OCI-LY3 (cell line): ENCODE results near the gene ENDOD1.

Experiments used
- H2AFZ ChIP-seq: fragments of 200-600, 300-600 bp; shearing (Covaris generic); 2 replicates; pipeline ENCODE4 v1.6.0; 2014; ENCODE audit warnings: antibody characterized with exemption, low read depth, low read length
- H3K27ac ChIP-seq: fragments of 200-600, 300-600 bp; sonication (generic); 2 replicates; pipeline ENCODE4 v1.5.1; 2014; ENCODE audit warnings: mild to moderate bottlenecking, low read length, moderate library complexity, mixed read lengths
- H3K27me3 ChIP-seq: fragments of 200-600, 300-600 bp; sonication (generic); 2 replicates; pipeline ENCODE4 v1.6.1; 2014; ENCODE audit warnings: low read depth, low read length, mixed read lengths
- H3K36me3 ChIP-seq: fragments of 200-600, 300-600 bp; sonication (generic); replicated peaks from 2 replicates; pipeline ENCODE3; 2014; ENCODE audit warnings: low read depth, low read length, mixed read lengths
- H3K4me1 ChIP-seq: fragments of 300-600, 200-600 bp; sonication (generic); 2 replicates; pipeline ENCODE4 v1.6.1; 2014; ENCODE audit warnings: low read length, mixed read lengths
- H3K4me2 ChIP-seq: fragments of 200-600, 300-600 bp; sonication (generic); 2 replicates; pipeline ENCODE4 v1.6.1; 2014; ENCODE audit warnings: low read length, mixed read lengths
- H3K4me3 ChIP-seq: fragments of 300-600, 200-600 bp; sonication (generic); 2 replicates; pipeline ENCODE4 v1.5.1; 2014; ENCODE audit warnings: antibody characterized with exemption, mild to moderate bottlenecking, low read length, moderate library complexity
- H3K79me2 ChIP-seq: fragments of 300-600, 200-600 bp; shearing (Covaris generic); 2 replicates; pipeline ENCODE4 v1.6.1; 2014; ENCODE audit warnings: mild to moderate bottlenecking, low read length, mixed read lengths
- H3K9ac ChIP-seq: fragments of 300-600, 200-600 bp; shearing (Covaris generic); 2 replicates; pipeline ENCODE4 v1.6.0; 2014; ENCODE audit warnings: mild to moderate bottlenecking, low read length, moderate library complexity
- H3K9me3 ChIP-seq: fragments of 200-600, 300-600 bp; shearing (Covaris generic); 2 replicates; pipeline ENCODE4 v1.6.1; 2014; ENCODE audit warnings: low read length, mixed read lengths; ENCODE audit not compliant: insufficient read depth
- H4K20me1 ChIP-seq: fragments of 200-600, 300-600 bp; sonication (generic); 2 replicates; pipeline ENCODE4 v1.6.1; 2016; ENCODE audit warnings: low read length, mixed read lengths; ENCODE audit not compliant: insufficient read depth
- EZH2phosphoT487 ChIP-seq: fragments of 200-600 bp; shearing (Covaris generic); IDR thresholded peaks from 2 replicates; pipeline ENCODE4 v1.6.1; 2018; ENCODE audit warnings: antibody characterized with exemption, mixed run types, low read depth
- TF ChIP-seq, protein P1 (sequence below): fragments of 200-600, 300-600 bp; sonication (generic); IDR thresholded peaks from 2 replicates; pipeline ENCODE4 v1.5.1; 2014; ENCODE audit warnings: antibody characterized with exemption, low read length, low read depth

ENDOD1 gene

DNA sequence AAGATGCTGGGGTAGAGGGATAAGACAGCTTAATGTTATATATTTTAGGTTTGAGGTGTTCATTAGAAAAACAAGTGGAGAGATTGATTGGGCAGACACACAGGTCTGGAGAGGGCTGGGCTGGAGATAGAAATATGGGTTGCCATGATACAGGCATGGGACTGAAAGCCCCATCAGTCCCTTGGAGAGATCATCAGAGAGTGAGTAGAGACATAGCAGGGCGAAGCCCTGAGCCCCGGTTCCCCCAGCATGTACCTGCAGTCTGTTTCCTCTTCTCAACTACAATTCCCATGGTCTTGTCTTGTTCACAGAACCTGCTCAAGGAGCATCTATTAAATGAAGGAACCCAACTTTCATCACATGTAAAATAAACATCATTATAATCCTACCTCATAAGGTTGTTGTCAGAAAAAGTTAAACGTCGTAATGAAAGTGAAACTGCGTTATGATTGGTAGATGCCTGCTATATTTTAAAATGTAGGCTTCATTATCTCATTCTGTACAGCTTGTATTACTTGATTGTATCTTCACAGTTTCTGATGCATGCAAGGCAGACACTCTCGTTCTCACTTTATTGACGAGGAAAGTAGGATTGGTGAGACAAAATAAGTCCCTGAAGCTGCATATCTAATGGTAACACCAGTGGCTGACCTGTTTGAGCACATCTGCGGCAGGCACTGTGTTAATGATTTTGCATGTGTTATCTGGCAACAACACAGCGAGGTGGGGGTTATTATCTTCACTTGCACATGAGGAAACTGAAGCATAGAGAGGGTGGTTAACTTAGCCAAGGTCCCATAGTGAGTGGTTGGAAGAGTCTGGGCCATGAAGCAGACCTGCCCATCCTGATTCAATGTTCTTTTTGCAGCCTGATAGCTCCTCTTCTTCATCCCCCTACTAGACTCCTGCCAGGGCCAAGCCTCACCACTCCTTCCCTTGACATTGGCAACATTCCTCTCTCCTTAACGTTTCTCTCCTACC, 63.5 kb downstream of the ENDOD1 start:
- Histone ChIP-seq H3K4me3 (peak overlapping the region; percentile 91), H3K27ac (no peak overlapping the region; the same call in 1 of the 2 replicates), H4K20me1 (no peaks in the 10 kb centered on the region), H3K36me3 (no peaks in the 10 kb centered on the region), H3K79me2 (no peaks in the 10 kb centered on the region), H3K27me3 (no peaks in the 10 kb centered on the region), H3K4me1 (peaks cover 20% of the 10 kb centered on the region), H3K4me2 (peak overlapping the region; percentile 97), H2AFZ (peak overlapping the region; percentile 92), H3K9me3 (no peaks in the 10 kb centered on the region), H3K9ac (peak overlapping the region; percentile 59)
- TF ChIP-seq EZH2phosphoT487 = no peak
- TF ChIP-seq, protein P1, sequence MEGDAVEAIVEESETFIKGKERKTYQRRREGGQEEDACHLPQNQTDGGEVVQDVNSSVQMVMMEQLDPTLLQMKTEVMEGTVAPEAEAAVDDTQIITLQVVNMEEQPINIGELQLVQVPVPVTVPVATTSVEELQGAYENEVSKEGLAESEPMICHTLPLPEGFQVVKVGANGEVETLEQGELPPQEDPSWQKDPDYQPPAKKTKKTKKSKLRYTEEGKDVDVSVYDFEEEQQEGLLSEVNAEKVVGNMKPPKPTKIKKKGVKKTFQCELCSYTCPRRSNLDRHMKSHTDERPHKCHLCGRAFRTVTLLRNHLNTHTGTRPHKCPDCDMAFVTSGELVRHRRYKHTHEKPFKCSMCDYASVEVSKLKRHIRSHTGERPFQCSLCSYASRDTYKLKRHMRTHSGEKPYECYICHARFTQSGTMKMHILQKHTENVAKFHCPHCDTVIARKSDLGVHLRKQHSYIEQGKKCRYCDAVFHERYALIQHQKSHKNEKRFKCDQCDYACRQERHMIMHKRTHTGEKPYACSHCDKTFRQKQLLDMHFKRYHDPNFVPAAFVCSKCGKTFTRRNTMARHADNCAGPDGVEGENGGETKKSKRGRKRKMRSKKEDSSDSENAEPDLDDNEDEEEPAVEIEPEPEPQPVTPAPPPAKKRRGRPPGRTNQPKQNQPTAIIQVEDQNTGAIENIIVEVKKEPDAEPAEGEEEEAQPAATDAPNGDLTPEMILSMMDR = no peak

DNA sequence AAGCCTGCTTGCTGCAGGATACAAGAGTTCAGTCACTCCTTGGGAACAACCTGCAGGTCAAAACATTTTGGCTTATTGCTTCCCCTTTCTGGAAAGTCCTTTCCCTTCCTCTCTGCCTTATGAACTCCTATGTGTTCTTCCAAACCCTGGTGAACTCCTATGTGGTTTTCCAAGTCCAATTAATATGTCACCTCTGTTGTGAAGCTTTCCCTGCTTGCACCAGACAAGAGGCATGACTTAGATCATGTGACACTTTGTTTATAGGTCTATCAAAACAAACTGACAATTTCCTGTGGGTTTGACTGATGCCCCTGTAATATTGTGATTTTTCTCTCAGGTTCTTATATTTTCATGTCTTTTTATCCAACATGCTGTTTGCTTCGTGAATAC, 64.2 kb downstream of the ENDOD1 start:
- Histone ChIP-seq H3K27ac (no peak overlapping the region), H4K20me1 (no peaks in the 10 kb centered on the region), H3K9me3 (no peaks in the 10 kb centered on the region), H3K79me2 (no peaks in the 10 kb centered on the region), H3K4me2 (peak overlapping the region; percentile 97), H2AFZ (no peak overlapping the region), H3K4me3 (no peak overlapping the region), H3K36me3 (no peaks in the 10 kb centered on the region), H3K4me1 (peaks cover 20% of the 10 kb centered on the region), H3K9ac (no peak overlapping the region), H3K27me3 (no peaks in the 10 kb centered on the region)
- TF ChIP-seq, protein P1 = no peak
- no peak for TF ChIP-seq EZH2phosphoT487

DNA sequence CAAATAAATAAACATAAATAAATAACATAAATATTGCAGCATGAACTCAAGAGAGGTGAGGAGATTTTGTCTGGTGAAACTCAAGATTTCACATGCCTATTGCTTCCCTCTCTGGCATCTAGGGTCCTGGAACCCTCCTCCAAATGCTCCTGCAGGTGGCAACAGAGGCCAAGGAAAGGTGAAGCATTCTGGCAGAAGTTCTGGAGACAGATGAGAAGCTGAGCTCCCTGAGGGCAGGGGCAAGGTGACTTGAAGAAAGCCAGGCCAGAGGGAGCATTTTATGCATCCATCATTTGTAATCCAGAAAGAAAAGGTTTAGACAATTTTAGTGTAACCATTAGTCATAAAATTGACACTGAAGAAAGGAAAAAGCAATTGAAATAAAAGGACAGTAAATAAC, 64.9 kb downstream of the ENDOD1 start:
- H3K27ac ChIP-seq = no peak overlapping the region
- H3K9ac ChIP-seq = no peak overlapping the region
- peaks cover 20% of the 10 kb centered on the region for H3K4me1 ChIP-seq
- TF ChIP-seq, protein P1 = peak; percentile 72
- no peak for TF ChIP-seq EZH2phosphoT487
- H3K27me3 ChIP-seq = no peaks in the 10 kb centered on the region
- H3K36me3 ChIP-seq = no peaks in the 10 kb centered on the region
- H2AFZ ChIP-seq = no peak overlapping the region
- H3K79me2 ChIP-seq = no peaks in the 10 kb centered on the region
- no peaks in the 10 kb centered on the region for H3K9me3 ChIP-seq
- H3K4me3 ChIP-seq = no peak overlapping the region
- no peak overlapping the region for H3K4me2 ChIP-seq
- no peaks in the 10 kb centered on the region for H4K20me1 ChIP-seq

DNA sequence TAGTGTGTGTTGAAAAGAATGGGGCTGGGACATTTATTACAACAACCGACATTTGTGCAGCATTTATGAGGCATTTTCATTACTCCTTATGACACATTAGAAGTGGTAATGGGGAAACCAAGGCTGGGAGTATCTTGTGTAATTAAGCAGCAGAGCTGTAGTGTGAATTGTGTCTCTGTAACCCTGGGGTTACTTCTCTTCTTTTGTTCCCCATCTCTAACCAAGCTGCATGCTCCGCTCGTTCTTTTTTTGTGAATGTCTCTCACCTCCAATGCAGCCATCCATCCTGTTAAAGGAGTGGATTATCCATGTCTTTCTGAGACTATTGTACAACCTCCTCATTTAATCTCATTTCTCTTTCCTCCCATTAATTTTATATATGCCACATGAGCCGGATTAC, 65.7 kb downstream of the ENDOD1 start:
- TF ChIP-seq, protein P1 = no peak
- no peak for TF ChIP-seq EZH2phosphoT487
- Histone ChIP-seq H3K4me3 (no peak overlapping the region), H3K27me3 (no peaks in the 10 kb centered on the region), H3K9ac (no peak overlapping the region), H3K4me2 (no peak overlapping the region), H3K79me2 (no peaks in the 10 kb centered on the region), H2AFZ (no peak overlapping the region), H3K9me3 (no peaks in the 10 kb centered on the region), H4K20me1 (no peaks in the 10 kb centered on the region), H3K36me3 (no peaks in the 10 kb centered on the region), H3K27ac (no peak overlapping the region), H3K4me1 (peaks cover 20% of the 10 kb centered on the region)
